Endodermal cell (in vitro differentiated cells): Measurements from ENCODE around the gene TMEM207. TPM values are rescaled to one million over a fixed set of nuclear protein-coding genes. Genes with fewer than 3 reads are reported as not detected.

Source experiments
- DNase-seq: peaks from one replicate; pipeline ENCODE4 v3.0.0-alpha.2; 2017
- H3K27ac ChIP-seq: 2 replicates; pipeline ENCODE4 v1.5.1; 2013; ENCODE audit warnings: mild to moderate bottlenecking, low read depth, low read length, moderate library complexity
- H3K27me3 ChIP-seq: 2 replicates; pipeline ENCODE4 v1.6.1; 2013; ENCODE audit warnings: mild to moderate bottlenecking, low read length, moderate library complexity; ENCODE audit not compliant: insufficient read depth, control insufficient read depth, poor library complexity, severe bottlenecking
- H3K36me3 ChIP-seq: 2 replicates; pipeline ENCODE4 v1.7.0; 2013; ENCODE audit warnings: mild to moderate bottlenecking, low read length, moderate library complexity; ENCODE audit not compliant: control insufficient read depth, insufficient read depth
- H3K4me1 ChIP-seq: one replicate; pipeline ENCODE4 v1.7.0; 2013; ENCODE audit warnings: low read length; ENCODE audit not compliant: control insufficient read depth, insufficient read depth
- H3K4me3 ChIP-seq: 2 replicates; pipeline ENCODE4 v1.5.1; 2013; ENCODE audit warnings: mild to moderate bottlenecking, low read length, moderate library complexity
- H3K9ac ChIP-seq: 2 replicates; pipeline ENCODE4 v1.6.1; 2013; ENCODE audit warnings: mild to moderate bottlenecking, low read length, moderate library complexity; ENCODE audit not compliant: poor library complexity, severe bottlenecking; ENCODE audit errors: extremely low read depth
- H3K9me3 ChIP-seq: 2 replicates; pipeline ENCODE4 v1.6.1; 2013; ENCODE audit warnings: mild to moderate bottlenecking, low read length, moderate library complexity; ENCODE audit not compliant: control insufficient read depth
- H3K27ac Mint-ChIP-seq: 2 replicates; pipeline ENCODE4 v1.8.0; 2020; ENCODE audit warnings: mixed read lengths
- H3K27me3 Mint-ChIP-seq: 2 replicates; pipeline ENCODE4 v1.8.0; 2021; ENCODE audit warnings: mild to moderate bottlenecking, mixed read lengths; ENCODE audit not compliant: insufficient read depth
- H3K36me3 Mint-ChIP-seq: 2 replicates; pipeline ENCODE4 v1.8.0; 2020; ENCODE audit warnings: low read depth, mixed read lengths
- H3K4me1 Mint-ChIP-seq: 2 replicates; pipeline ENCODE4 v1.8.0; 2020; ENCODE audit warnings: mixed read lengths
- H3K4me3 Mint-ChIP-seq: 2 replicates; pipeline ENCODE4 v1.8.0; 2020; ENCODE audit warnings: mild to moderate bottlenecking, moderate library complexity, mixed read lengths
- H3K9me3 Mint-ChIP-seq: 2 replicates; pipeline ENCODE4 v1.8.0; 2020; ENCODE audit warnings: mild to moderate bottlenecking, mixed read lengths
- CTCF ChIP-seq: fragments of 200-600 bp; sonication (generic); conservative IDR thresholded peaks from 2 replicates; pipeline ENCODE4 v1.5.0; 2021; ENCODE audit warnings: antibody characterized with exemption, mild to moderate bottlenecking
- WGBS, 2 experiments: methylation state at CpG; one replicate each; pipeline versions ENCODE4 v1.1.5 to v1.1.7; 2013; ENCODE audit warnings: missing lambda C conversion rate in 2 of 2, mixed read lengths in 1 of 2; ENCODE audit not compliant: insufficient coverage in 1 of 2, insufficient read length in 1 of 2; 5-methylcytosine and 5-hydroxymethylcytosine counted together
- total RNA-seq, 2 donors: library from RNA; stranded (reverse); fragmentation: NEBNext Ultra II Directional in 1 of 2; extraction: Animal tissue kit (Norgen Biotek cat#: 25700) in 1 of 2; gene quantifications; 2 replicates in 1 of 2; 3 replicates in 1 of 2; pipeline ENCODE4 v1.2.1, GENCODE V29; 2021

Gene TMEM207
- total RNA-seq, 2 donors from 2014 or later: not detected

- H3K27me3 Mint-ChIP-seq: peaks cover 3% of the 10 kb centered on the region
- WGBS, 2 experiments: 97% methylated on average over 2 of the region's 2 CpGs; no CpG with 5 or more reads in 1 of the 2 experiments
These were observed 6.1 kb upstream of the TMEM207 start for GRCh38 chr3:190455828-190456227.

GRCh38 chr3:190448256-190448655 is 1.4 kb downstream of the TMEM207 start:
- no peak for TF ChIP-seq CTCF
- Mint-ChIP-seq H3K9me3 (no peaks in the 10 kb centered on the region), H3K27me3 (no peaks in the 10 kb centered on the region), H3K4me1 (peaks cover 44% of the 10 kb centered on the region), H3K36me3 (no peaks in the 10 kb centered on the region), H3K4me3 (no peak overlapping the region), H3K27ac (no peak overlapping the region)
- WGBS, 2 experiments: 83 to 100% methylated on average over 1 to 2 of the region's 2 CpGs
- Histone ChIP-seq H3K9me3 (no peaks in the 10 kb centered on the region), H3K4me3 (no peak overlapping the region), H3K4me1 (peaks cover 14% of the 10 kb centered on the region), H3K27me3 (no peaks in the 10 kb centered on the region), H3K27ac (no peak overlapping the region), H3K36me3 (no peaks in the 10 kb centered on the region), H3K9ac (no peak overlapping the region)
- DNase-seq: no peak

More at GRCh38 chr3:190455828-190456227, 6.1 kb upstream of the TMEM207 start:
- no peaks in the 10 kb centered on the region for H3K4me1 ChIP-seq
- H3K9me3 ChIP-seq: no peaks in the 10 kb centered on the region
- H3K36me3 ChIP-seq: no peaks in the 10 kb centered on the region
- H3K27me3 ChIP-seq: no peaks in the 10 kb centered on the region
- Mint-ChIP-seq H3K27ac (no peak overlapping the region), H3K9me3 (no peaks in the 10 kb centered on the region), H3K4me1 (no peaks in the 10 kb centered on the region), H3K36me3 (no peaks in the 10 kb centered on the region), H3K4me3 (no peak overlapping the region)
- H3K27ac ChIP-seq: no peak overlapping the region
- H3K9ac ChIP-seq: no peak overlapping the region
- H3K4me3 ChIP-seq: no peak overlapping the region
- DNase-seq: no peak
- TF ChIP-seq CTCF: no peak

- Mint-ChIP-seq H3K4me3 (no peak overlapping the region), H3K36me3 (no peaks in the 10 kb centered on the region)
- WGBS, 2 experiments: 50 to 72% methylated on average over 1 to 6 of the region's 6 CpGs
These were observed 3.0 kb downstream of the TMEM207 start for GRCh38 chr3:190446573-190447279.

More at GRCh38 chr3:190446573-190447279, 3.0 kb downstream of the TMEM207 start:
- no peak for DNase-seq
- no peak for TF ChIP-seq CTCF
- H3K36me3 ChIP-seq: no peaks in the 10 kb centered on the region
- no peaks in the 10 kb centered on the region for H3K27me3 ChIP-seq
- H3K4me3 ChIP-seq: no peak overlapping the region
- Mint-ChIP-seq H3K27ac (peak overlapping the region; percentile 8), H3K27me3 (no peaks in the 10 kb centered on the region), H3K9me3 (no peaks in the 10 kb centered on the region), H3K4me1 (peaks cover 46% of the 10 kb centered on the region)
- H3K27ac ChIP-seq: no peak overlapping the region
- peaks cover 14% of the 10 kb centered on the region for H3K4me1 ChIP-seq
- H3K9me3 ChIP-seq: no peaks in the 10 kb centered on the region
- no peak overlapping the region for H3K9ac ChIP-seq
